Calu3 (cell line): ENCODE measurements around the gene DYNC2H1. TPM values are rescaled to one million over a fixed set of nuclear protein-coding genes. Genes with fewer than 3 reads are reported as not detected.

ENCODE experiments used
- BruUV-seq: library from RNA; stranded (reverse); fragments of 400-500 nt; replicated peaks from 2 replicates; lab custom pipeline; 2021; lab: Mats Ljungman, UMichigan
- CTCF ChIA-PET: fragments of 300-600 bp; sonication (Branson Sonifier 250); formaldehyde crosslinking; loops from one replicate; lab custom pipeline; 2022; ENCODE audit warnings: antibody characterized with exemption; lab: Charles Lee
- DNase-seq: peaks from one replicate; pipeline ENCODE4 v3.0.0; 2022
- H3K27ac Mint-ChIP-seq: one replicate; pipeline ENCODE4 v1.8.0; 2022; ENCODE audit warnings: mixed read lengths; ENCODE audit not compliant: unreplicated experiment
- H3K27me3 Mint-ChIP-seq: one replicate; pipeline ENCODE4 v1.8.0; 2022; ENCODE audit warnings: mixed read lengths; ENCODE audit not compliant: unreplicated experiment
- H3K36me3 Mint-ChIP-seq: one replicate; pipeline ENCODE4 v1.8.0; 2022; ENCODE audit warnings: mild to moderate bottlenecking, moderate library complexity, mixed read lengths; ENCODE audit not compliant: insufficient read depth, unreplicated experiment
- H3K4me1 Mint-ChIP-seq: one replicate; pipeline ENCODE4 v1.8.0; 2022; ENCODE audit warnings: mild to moderate bottlenecking, low read depth, mixed read lengths; ENCODE audit not compliant: unreplicated experiment
- H3K4me3 Mint-ChIP-seq: one replicate; pipeline ENCODE4 v1.8.0; 2022; ENCODE audit warnings: mild to moderate bottlenecking, low read depth, moderate library complexity, mixed read lengths; ENCODE audit not compliant: unreplicated experiment
- H3K9me3 Mint-ChIP-seq: one replicate; pipeline ENCODE4 v1.8.0; 2022; ENCODE audit warnings: low read depth, mixed read lengths; ENCODE audit not compliant: unreplicated experiment
- CTCF ChIP-seq: fragments of 200-600 bp; IDR thresholded peaks from one replicate; pipeline ENCODE4 v1.8.0; 2022; ENCODE audit warnings: antibody characterized with exemption; ENCODE audit not compliant: unreplicated experiment
- intact Hi-C: fragments of 100-400 bp; cut with micrococcal nuclease; formaldehyde crosslinking; loops from one replicate; pipeline ENCODE4 v1.10.0; 2022; ENCODE audit not compliant: unreplicated experiment
- total RNA-seq: library from RNA; stranded (reverse); gene quantifications from 2 replicates; pipeline ENCODE4 v1.2.3, GENCODE V29; 2022

The DYNC2H1 gene
- total RNA-seq, 1 experiment from 2014 or later: 3.4 TPM

- no peaks in the 10 kb centered on the region for H3K27me3 Mint-ChIP-seq
- CTCF ChIA-PET: interaction anchor here (0.5 to 0.8 kb wide), 3 partner anchors 160 to 407 kb away, joined by 4 to 6 read pairs (median 4); no protein-coding TSS in a partner anchor
- H3K36me3 Mint-ChIP-seq: no peaks in the 10 kb centered on the region
- no peak for TF ChIP-seq CTCF
- H3K27ac Mint-ChIP-seq: no peak overlapping the region
- intact Hi-C loops: loop anchor here (2.0 kb wide), 1 partner anchor 399 kb away; no protein-coding TSS in a partner anchor
- DNase-seq: no peak
- no peak overlapping the region for H3K4me3 Mint-ChIP-seq
- no peaks in the 10 kb centered on the region for H3K4me1 Mint-ChIP-seq
- BruUV-seq: no TSS peak
- H3K9me3 Mint-ChIP-seq: no peaks in the 10 kb centered on the region
Measured at GRCh38 chr11:103202048-103202651, 92.9 kb downstream of the DYNC2H1 start.

DNA sequence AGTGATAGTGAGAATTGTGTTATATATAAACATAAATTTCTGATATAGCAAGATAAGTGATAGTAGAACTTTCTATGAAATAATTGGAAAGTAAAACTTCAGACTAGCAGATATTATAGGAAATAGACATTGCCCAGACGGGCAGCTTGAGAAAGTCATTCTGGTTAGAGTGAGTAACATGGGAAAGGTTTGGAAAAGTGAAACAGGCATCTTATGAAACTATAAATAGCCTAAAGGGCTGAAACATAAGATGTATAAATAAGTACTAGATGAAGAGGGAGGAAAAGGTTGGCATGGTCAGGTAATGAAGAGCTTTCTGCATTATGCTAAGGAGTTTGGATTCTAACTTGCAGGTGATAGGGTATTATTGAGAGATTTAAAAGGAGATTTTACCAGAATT is 101.3 kb downstream of the DYNC2H1 start:
- Mint-ChIP-seq H3K4me3 (no peak overlapping the region), H3K27me3 (no peaks in the 10 kb centered on the region), H3K4me1 (no peaks in the 10 kb centered on the region), H3K9me3 (no peaks in the 10 kb centered on the region), H3K27ac (no peak overlapping the region), H3K36me3 (no peaks in the 10 kb centered on the region)
- BruUV-seq: no TSS peak
- intact Hi-C loops: no loop called here
- CTCF ChIA-PET: no interaction called here
- no peak for DNase-seq
- TF ChIP-seq CTCF: no peak

GRCh38 chr11:103215812-103216211 is 106.6 kb downstream of the DYNC2H1 start:
- no TSS peak for BruUV-seq
- H3K4me3 Mint-ChIP-seq: no peak overlapping the region
- H3K4me1 Mint-ChIP-seq: no peaks in the 10 kb centered on the region
- no peaks in the 10 kb centered on the region for H3K27me3 Mint-ChIP-seq
- no peak overlapping the region for H3K27ac Mint-ChIP-seq
- H3K36me3 Mint-ChIP-seq: no peaks in the 10 kb centered on the region
- no peak for TF ChIP-seq CTCF
- no peak for DNase-seq
- CTCF ChIA-PET: no interaction called here
- no peaks in the 10 kb centered on the region for H3K9me3 Mint-ChIP-seq
- intact Hi-C loops: no loop called here

- Mint-ChIP-seq H3K36me3 (no peaks in the 10 kb centered on the region), H3K27me3 (no peaks in the 10 kb centered on the region), H3K4me1 (no peaks in the 10 kb centered on the region), H3K27ac (no peak overlapping the region), H3K4me3 (no peak overlapping the region), H3K9me3 (no peaks in the 10 kb centered on the region)
- no TSS peak for BruUV-seq
- no peak for TF ChIP-seq CTCF
- CTCF ChIA-PET: no interaction called here
- intact Hi-C loops: no loop called here
- DNase-seq: no peak
Measured at GRCh38 chr11:103220133-103220532, 110.9 kb downstream of the DYNC2H1 start.
